HUDEP-2 (cell line): ENCODE results near the gene TNKS2.
A peak's percentile ranks its signal among the peaks of the same experiment; 100 is the strongest.
"Not testable (repeated sequence)": the region's sequence is repeated elsewhere in the genome, so short reads cannot be mapped to it uniquely, and the experiment has no call there.

Source experiments
- DNase-seq, 76 experiments: peaks; one replicate each; lab custom pipeline; 2025; ENCODE audit not compliant: unreplicated experiment in 76 of 76; lab: John Stamatoyannopoulos, UW

TNKS2 gene

GRCh38 chr10:91864744-91865143 is 66.5 kb downstream of the TNKS2 start:
- DNase-seq, result no peak

GRCh38 chr10:91865562-91866081 is 67.4 kb downstream of the TNKS2 start:
- no peak for DNase-seq

- DNase-seq, result no peak
These were observed 76.9 kb downstream of the TNKS2 start for GRCh38 chr10:91875156-91875555.

GRCh38 chr10:91875779-91876178 is 77.6 kb downstream of the TNKS2 start:
- DNase-seq, result no peak

GRCh38 chr10:91879515-91880170 is 81.4 kb downstream of the TNKS2 start:
- DNase-seq, result no peak

- no peak for DNase-seq
These were observed 82.1 kb downstream of the TNKS2 start for GRCh38 chr10:91880310-91880709.

- no peak for DNase-seq
These were observed 85.6 kb downstream of the TNKS2 start for GRCh38 chr10:91883549-91884444.

- DNase-seq, result no peak
These were observed 86.3 kb downstream of the TNKS2 start for GRCh38 chr10:91884536-91884935.

GRCh38 chr10:91885362-91886079 is 87.3 kb downstream of the TNKS2 start:
- no peak for DNase-seq

GRCh38 chr10:91886954-91887271 is 88.7 kb downstream of the TNKS2 start:
- DNase-seq, result no peak

- peak in 1 of 76 experiments; percentile 1 for DNase-seq
These were observed 89.2 kb downstream of the TNKS2 start for GRCh38 chr10:91887272-91888076.

- DNase-seq, result no peak
These were observed 93.1 kb downstream of the TNKS2 start for GRCh38 chr10:91891125-91892001.

GRCh38 chr10:91893051-91893450 is 94.8 kb downstream of the TNKS2 start:
- DNase-seq, result no peak

GRCh38 chr10:91894261-91894685 is 96.0 kb downstream of the TNKS2 start:
- DNase-seq, result not testable (repeated sequence)

GRCh38 chr10:91896212-91896756 is 98.1 kb downstream of the TNKS2 start:
- DNase-seq, result no peak

- DNase-seq, result no peak
These were observed 99.2 kb downstream of the TNKS2 start for GRCh38 chr10:91897421-91897820.

- DNase-seq, result peak in 25 of 76 experiments; percentile 2 to 55 (median 36)
These were observed 103.8 kb downstream of the TNKS2 start for GRCh38 chr10:91901784-91902677.

GRCh38 chr10:91907033-91907594 is 108.9 kb downstream of the TNKS2 start:
- DNase-seq, result no peak
